GM19372 (cell line): ENCODE results near the gene CALHM5.
"Not testable (repeated sequence)": the region's sequence is repeated elsewhere in the genome, so short reads cannot be mapped to it uniquely, and the experiment has no call there.

Experiments
- ATAC-seq: cut with Tn5 transposase; IDR thresholded peaks from one replicate; pipeline ENCODE4 v1.9.1; 2021; ENCODE audit warnings: mild to moderate bottlenecking, low read depth, moderate library complexity; ENCODE audit not compliant: unreplicated experiment

CALHM5 gene

GRCh38 chr6:116511424-116512110 is at the start of gene CALHM5:
Gene CALHM5, plus strand, starts transcription at chr6:116511639. Its CDS starts 58 bp downstream, at chr6:116511697.
- no peak for ATAC-seq

- ATAC-seq, result peak; percentile 87
Measured at GRCh38 chr6:116461932-116462885, 49.2 kb upstream of the CALHM5 start.

DNA sequence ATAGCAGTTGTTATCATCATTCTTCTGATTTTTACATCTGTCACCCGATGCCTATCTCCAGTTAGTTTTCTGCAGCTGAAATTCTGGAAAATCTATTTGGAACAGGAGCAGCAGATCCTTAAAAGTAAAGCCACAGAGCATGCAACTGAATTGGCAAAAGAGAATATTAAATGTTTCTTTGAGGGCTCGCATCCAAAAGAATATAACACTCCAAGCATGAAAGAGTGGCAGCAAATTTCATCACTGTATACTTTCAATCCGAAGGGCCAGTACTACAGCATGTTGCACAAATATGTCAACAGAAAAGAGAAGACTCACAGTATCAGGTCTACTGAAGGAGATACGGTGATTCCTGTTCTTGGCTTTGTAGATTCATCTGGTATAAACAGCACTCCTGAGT is 48.1 kb upstream of the CALHM5 start:
- ATAC-seq, result no peak

GRCh38 chr6:116465246-116465645 is 46.2 kb upstream of the CALHM5 start:
- ATAC-seq, result no peak

GRCh38 chr6:116467096-116467495 is 44.3 kb upstream of the CALHM5 start:
- no peak for ATAC-seq

GRCh38 chr6:116467514-116467913 is 43.9 kb upstream of the CALHM5 start:
- no peak for ATAC-seq

- ATAC-seq, result no peak
Measured at GRCh38 chr6:116468293-116468692, 43.1 kb upstream of the CALHM5 start.

- ATAC-seq, result no peak
Measured at GRCh38 chr6:116471531-116471930, 39.9 kb upstream of the CALHM5 start.

GRCh38 chr6:116472706-116473105 is 38.7 kb upstream of the CALHM5 start:
- ATAC-seq, result no peak

DNA sequence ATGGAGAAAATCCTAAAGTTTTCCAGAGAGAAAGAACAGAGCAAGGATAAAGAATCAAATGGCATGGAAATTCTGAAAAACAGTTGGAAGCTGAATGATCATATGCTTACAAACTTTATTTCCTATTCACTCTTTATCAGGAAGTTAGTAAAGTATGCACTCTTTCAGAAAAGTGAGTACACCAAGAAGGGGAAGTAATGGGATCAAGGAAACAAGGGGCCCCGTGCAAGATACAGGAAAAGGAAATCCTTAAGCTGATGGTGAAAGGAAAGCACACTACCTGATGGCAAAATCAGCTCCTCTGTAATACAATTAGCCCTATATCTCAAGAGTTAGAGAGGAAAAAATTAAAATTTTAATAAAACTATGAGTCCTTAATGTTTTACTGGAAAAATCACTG is 36.3 kb upstream of the CALHM5 start:
- ATAC-seq, result no peak

GRCh38 chr6:116476002-116476678 is 35.3 kb upstream of the CALHM5 start:
- ATAC-seq, result peak; percentile 100

GRCh38 chr6:116482780-116483179 is 28.7 kb upstream of the CALHM5 start:
- no peak for ATAC-seq

- no peak for ATAC-seq
Measured at GRCh38 chr6:116483616-116484015, 27.8 kb upstream of the CALHM5 start.

DNA sequence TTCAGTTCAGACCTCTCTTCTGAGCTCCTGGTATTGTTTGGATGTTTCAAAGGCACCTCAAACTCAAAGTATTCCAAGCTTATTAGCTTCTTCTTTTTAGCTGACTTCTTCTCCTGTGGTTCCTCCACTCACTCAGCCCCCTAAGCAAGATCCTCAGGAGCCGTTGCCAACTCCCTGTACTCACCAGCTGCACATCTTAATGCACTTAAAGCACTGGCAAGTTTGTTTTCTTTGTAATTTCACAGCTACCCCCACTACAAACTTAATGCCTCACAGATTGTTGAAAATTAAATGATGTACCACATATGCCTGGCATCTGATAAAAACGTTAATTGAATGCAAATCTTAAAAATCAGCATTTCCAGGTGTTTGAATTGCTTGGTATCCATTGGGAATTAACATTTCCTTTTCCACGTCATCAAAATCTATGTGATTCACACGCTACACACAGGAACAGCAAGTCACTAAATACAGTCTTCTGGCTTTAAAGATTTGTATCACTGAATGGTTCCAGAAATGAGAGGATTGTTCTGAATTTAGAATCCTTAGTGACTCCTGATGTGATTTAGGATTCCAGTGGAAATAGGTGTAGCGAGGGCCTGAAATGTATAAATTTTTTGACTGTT is 25.8 kb upstream of the CALHM5 start:
- no peak for ATAC-seq

DNA sequence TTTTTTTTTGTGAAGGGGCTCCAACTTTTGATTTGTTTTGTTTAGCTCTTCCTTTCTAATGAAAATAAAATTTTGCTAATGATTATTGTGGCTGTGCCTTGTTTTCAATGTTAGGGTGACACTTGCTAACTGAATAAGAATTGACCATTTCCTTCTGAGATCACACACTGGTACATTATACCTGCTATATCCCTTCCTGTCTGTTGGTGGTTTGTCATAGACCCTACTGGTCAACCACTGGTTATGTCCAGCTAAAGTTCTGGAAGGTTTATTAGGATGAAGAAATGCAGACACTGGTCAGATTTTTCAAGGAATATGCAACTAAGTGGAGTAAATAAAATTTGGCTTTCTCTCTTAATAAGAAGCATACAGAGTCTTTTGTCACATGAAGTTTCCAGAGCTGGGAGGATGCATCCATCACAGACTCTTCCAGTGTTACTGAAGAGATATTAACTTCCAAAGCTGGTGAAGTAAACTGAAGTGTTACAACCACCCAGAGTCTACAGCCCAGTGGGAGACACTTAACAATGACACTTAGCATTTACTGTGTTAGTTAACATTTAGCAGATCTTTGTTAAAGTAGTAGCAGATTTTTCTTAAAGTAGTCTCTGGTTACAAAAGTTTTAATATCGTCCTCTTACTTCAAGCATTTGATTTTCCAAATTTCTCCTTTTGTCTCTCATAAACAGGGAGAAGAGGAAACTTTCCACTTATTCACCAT is 19.7 kb upstream of the CALHM5 start:
- ATAC-seq, result no peak

DNA sequence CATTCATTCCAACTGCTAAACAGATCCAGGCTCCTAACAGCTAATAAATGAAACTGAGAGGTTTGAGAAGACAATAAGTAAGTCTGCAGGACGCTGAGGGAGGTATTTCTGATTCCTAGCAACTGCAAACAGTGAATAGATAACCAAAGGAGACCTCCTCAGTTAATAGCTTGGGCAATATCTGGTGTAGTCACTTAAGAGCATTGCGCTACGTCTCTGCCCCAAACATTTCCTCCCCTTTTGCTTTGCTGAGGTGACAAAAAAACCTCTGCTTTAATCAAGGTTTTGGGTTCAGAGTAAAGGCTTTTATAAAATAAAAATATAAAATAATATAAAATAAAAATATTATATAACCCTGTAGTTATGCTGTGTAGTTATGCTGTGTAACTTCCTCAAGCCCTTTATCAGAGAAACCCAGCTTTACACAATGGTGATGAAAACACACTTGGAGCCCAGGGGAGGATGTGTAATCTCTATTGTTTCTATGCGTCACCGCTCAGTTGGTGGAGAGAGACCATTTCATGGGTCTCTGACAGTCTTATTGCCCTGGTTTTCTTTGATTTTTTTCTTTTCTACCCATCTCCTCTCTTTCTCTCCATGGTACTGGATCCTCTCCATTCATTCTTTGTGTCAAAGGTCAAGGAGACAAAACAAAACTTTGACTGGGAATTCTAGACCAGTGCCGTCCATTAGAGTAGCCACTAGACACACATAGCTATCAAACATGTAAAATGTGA is 18.9 kb upstream of the CALHM5 start:
- ATAC-seq, result no peak

DNA sequence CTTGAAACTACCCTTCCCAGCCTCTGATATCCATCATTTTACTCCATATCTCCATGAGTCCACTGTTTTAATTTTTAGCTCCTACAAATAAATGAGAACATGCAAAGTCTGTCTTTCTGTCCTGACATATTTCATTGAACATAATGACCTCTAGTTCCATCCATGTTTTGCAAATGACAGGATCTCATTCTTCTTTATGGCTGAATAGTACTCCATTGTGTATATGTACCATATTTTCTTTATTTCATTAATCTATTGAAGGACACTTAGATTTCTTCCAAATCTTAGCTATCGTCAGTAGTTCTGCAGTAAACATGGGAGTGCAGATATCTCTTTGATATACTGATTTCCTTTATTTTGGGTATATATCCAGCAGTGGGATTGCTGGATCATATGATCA is 16.3 kb upstream of the CALHM5 start:
- not testable (repeated sequence) for ATAC-seq

GRCh38 chr6:116497113-116497676 is 14.2 kb upstream of the CALHM5 start:
- no peak for ATAC-seq

GRCh38 chr6:116500969-116501433 is 10.4 kb upstream of the CALHM5 start:
- no peak for ATAC-seq
